GM18517 (cell line): Measurements from ENCODE around the gene GRHL1.
"Not testable (repeated sequence)": the region's sequence is repeated elsewhere in the genome, so short reads cannot be mapped to it uniquely, and the experiment has no call there.

Experiments used
- ATAC-seq: cut with Tn5 transposase; IDR thresholded peaks from one replicate; pipeline ENCODE4 v1.9.1; 2021; ENCODE audit warnings: mild to moderate bottlenecking, moderate library complexity; ENCODE audit not compliant: unreplicated experiment

GRHL1 gene

DNA sequence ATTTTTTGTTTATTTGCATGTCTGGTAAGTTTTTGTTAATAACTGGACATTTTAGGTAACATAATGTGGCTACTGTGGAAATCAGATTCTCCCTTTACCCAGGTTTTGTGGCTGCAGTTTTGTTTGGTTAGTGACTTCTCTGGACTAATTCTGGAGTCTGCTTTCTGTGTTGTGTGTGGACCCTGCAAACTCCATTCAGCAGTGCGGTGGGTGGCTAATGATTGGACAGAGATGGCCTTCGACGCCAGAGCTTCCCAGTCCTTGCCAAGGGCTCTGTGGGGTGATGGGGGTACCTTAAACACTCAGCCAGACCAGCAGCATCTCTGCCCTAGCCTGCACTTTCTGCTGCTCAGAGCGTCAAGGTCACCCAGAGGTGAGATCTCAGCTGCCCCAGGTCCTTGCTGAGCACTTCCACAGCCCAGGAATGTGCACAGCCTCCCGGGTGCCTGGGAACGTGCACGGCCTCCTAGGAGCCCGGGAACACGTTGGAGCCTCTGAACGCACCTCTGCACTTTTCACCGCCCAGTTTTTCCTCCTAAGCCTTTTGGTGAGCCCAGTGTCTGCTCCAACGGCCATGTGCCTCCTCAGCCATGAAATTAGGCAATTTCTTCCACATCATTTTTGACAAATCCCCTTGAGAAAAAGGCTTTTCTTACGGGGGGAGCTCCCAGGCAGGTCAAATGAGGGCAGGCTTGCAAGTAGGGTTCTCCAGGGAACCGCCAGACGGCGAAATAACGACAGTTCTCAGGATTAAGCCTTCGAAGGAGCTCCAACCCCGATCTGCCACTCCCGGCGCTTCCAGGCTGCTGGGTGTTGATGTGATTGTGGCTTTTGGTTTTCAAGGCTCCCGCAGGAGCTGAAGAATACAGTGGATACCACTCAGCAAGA is 56.7 kb downstream of the GRHL1 start:
- no peak for ATAC-seq

DNA sequence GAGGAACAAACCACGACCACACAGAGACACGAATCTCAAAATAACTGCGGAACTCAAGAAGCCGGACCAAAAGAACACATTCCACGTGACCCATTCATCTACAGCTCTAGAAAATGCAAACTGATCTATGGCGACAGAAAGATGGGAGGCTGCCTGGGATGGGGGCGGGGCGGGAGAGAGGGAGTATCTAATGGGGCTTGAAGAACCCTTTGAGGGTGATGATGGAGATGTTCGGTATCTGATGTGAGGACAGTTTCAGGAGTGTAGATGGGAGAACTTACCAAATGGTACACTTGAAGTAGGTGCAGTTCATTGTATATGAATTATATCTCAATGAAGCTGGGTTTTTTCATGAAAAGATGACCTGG is 57.3 kb downstream of the GRHL1 start:
- ATAC-seq, result no peak

DNA sequence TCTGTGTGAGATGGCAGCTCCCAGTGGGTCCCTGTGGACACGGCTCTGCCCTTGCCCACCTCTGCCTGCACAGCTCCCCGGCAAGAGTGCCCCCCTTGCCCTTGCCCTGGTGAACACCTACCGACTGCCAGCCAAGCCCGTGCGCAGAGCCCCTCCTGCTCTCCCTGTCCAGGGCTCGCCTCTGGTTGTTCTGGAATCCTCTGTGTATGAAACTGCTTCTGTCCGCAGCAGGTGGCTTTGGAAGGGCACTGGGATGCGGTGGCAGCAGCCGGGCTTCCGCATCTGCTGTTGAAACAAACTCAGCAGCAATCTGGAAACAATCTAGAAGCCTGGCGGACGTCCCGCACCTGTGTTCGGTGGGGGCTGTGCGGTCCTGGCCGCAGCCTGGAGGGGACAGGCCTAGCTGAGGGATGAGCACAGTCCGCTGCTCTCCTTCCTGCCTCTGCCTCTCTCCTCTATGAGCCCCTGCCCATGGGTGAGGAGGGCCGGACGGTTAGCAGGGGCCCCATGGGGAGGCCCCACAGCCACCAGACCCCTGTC is 57.8 kb downstream of the GRHL1 start:
- ATAC-seq, result no peak

DNA sequence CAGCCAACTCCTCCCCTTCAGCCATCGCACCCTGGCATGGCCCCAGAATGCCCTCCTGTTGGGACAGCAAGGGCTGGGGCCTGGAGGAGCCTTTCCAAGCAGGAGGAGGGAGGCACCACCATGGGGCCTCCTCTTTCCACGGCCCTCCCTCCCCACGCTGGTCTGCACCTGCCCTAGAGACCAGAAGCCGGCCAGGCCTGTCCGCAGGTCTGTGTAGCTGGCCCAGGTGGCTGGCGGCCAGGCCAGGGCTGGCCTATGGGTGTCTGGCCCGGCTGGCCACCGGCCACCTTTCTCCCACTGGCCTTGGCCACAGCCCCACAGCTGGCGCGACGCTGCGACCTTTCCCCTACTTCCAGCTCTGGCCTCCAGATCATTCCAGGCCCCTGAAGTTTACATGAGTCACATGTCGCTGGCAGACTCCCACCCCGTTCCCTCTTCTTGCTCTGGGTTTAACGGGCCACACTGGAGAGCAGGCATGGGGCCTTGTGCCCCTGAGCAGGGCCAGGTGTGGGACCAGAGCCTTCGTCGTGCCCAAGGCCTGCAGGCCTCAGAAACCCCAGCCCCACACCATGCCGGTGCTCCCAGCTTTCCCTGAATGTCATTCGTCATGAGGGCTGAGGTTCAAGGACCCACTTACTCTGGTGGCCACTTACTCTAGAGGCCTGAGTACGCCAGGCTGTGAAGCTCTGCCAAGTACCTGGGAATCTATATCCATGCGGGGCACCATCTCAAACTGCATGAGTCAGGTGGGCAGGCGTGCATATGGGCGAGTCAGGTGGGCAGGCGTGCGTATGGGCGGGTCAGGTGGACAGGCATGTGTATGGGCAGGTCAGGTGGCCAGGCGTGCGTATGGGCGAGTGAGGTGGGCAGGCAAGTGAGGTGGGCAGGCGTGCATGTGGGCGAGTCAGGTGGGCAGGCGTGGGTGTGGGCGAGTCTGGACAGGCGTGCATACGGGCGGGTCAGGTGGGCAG is 58.6 kb downstream of the GRHL1 start:
- ATAC-seq, result no peak

DNA sequence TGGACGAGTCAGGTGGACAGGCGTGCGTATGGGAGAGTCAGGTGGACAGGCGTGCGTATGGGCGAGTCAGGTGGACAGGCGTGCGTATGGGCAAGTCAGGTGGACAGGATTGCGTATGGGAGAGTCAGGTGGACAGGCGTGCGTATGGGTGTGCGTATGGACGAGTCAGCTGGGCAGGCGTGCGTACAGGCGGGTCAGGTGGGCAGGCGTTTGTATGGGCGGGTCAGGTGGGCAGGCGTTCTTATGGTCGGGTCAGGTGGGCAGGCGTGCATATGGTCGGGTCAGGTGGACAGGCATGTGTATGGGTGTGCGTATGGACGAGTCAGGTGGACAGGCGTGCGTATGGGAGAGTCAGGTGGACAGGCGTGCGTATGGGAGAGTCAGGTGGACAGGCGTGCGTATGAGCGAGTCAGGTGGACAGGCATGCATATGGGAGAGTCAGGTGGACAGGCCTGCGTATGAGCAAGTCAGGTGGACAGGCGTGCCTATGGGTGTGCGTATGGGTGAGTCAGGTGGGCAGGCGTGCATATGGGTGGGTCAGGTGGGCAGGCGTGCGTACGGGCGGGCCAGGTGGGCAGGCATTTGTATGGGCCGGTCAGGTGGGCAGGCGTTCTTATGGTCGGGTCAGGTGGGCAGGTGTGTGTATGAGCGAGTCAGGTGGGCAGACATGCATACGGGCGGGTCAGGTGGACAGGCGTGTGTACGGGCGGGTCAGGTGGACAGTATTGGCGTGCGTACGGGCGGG is 59.5 kb downstream of the GRHL1 start:
- not testable (repeated sequence) for ATAC-seq

DNA sequence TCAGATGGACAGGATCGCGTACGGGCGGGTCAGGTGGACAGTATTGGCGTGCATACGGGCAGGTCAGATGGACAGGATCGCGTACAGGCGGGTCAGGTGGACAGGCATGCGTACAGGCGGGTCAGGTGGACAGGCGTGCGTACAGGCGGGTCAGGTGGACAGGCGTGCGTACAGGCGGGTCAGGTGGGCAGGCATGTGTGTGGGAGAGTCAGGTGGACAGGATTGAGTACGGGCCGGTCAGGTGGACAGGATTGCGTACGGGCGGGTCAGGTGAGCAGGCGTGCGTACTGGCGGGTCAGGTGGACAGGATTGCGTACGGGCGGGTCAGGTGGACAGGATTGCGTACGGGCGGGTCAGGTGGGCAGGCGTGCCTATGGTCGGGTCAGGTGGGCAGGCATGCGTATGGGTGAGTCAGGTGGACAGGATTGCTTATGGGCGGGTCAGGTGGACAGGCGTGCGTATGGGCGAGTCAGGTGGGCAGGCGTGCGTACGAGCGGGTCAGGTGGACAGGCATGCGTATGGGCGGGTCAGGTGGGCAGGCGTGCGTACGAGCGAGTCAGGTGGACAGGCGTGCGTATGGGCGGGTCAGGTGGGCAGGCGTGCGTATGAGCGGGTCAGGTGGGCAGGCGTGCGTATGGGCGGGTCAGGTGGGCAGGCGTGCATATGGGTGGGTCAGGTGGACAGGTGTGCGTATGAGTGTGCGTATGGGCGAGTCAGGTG is 60.3 kb downstream of the GRHL1 start:
- ATAC-seq, result not testable (repeated sequence)

DNA sequence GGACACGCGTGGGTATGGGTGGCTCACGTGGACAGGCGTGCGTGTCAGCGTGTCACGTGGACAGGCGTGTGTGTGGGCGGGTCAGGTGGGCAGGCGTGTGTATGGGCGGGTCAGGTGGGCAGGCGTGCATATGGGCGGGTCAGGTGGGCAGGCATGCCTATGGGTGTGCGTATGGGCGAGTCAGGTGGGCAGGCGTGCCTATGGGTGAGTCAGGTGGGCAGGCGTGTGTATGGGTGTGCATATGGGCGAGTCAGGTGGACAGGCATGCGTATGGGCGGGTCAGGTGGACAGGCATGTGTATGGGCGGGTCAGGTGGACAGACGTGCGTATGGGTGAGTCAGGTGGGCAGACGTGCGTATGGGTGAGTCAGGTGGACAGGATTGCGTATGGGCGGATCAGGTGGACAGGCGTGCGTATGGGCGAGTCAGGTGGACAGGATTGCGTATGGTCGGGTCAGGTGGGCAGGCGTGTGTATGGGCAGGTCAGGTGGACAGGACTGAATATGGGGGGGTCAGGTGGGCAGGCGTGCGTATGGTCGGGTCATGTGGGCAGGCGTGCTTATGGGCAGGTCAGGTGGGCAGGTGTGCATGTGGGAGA is 61.0 kb downstream of the GRHL1 start:
- not testable (repeated sequence) for ATAC-seq

DNA sequence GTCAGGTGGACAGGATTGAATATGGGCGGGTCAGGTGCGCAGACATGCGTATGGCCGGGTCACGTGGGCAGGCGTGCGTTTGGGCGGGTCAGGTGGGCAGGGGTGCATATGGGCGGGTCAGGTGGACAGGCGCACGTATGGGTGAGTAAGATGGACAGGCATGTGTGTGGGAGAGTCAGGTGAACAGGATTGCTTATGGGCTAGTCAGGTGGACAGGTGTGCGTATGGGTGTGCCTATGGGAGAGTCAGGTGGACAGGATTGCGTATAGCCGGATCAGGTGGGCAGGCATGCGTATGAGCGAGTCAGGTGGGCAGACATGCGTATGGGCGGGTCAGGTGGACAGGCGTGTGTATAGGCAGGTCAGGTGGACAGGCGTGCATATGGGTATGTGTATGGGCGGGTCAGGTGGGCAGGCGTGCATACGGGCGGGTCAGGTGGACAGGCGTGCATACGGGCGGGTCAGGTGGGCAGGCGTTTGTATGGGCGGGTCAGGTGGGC is 61.5 kb downstream of the GRHL1 start:
- no peak for ATAC-seq

DNA sequence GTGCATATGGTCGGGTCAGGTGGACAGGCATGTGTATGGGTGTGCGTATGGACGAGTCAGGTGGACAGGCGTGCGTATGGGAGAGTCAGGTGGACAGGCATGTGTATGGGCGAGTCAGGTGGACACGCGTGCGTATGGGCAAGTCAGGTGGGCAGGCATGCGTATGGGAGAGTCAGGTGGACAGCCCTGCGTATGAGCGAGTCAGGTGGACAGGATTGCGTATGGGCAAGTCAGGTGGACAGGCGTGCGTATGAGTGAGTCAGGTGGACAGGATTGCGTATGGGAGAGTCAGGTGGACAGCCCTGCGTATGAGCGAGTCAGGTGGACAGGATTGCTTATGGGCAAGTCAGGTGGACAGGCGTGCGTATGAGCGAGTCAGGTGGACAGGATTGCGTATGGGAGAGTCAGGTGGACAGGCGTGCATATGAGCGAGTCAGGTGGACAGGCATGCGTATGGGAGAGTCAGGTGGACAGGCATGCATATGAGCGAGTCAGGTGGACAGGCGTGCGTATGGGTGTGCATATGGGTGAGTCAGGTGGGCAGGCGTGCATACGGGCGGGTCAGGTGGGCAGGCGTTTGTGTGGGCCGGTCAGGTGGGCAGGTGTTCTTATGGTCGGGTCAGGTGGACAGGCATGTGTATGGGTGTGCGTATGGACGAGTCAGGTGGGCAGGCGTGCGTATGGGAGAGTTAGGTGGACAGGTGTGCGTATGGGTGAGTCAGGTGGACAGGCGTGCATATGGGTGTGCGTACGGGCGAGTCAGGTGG is 62.3 kb downstream of the GRHL1 start:
- ATAC-seq, result not testable (repeated sequence)

DNA sequence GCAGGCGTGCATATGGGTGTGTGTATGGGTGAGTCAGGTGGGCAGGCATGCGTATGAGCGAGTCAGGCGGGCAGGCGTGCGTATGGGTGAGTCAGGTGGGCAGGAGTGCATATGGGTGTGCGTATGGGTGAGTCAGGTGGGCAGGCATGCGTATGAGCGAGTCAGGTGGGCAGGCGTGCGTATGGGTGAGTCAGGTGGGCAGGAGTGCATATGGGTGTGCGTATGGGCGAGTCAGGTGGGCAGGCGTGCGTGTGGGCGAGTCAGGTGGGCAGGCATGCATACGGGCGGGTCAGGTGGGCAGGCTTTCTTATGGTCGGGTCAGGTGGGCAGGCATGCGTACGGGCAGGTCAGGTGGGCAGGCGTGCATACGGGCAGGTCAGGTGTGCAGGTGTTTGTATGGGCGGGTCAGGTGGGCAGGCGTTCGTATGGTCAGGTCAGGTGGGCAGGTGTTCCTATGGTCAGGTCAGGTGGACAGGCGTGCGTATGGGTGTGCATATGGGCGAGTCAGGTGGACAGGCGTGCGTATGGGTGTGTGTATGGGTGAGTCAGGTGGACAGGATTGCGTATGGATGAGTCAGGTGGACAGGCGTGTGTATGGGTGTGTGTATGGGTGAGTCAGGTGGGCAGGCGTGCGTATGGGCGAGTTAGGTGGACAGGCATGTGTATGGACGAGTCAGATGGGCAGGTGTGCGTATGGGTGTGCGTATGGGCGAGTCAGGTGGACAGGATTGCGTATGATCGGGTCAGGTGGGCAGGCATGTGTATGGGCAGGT is 63.1 kb downstream of the GRHL1 start:
- no peak for ATAC-seq

DNA sequence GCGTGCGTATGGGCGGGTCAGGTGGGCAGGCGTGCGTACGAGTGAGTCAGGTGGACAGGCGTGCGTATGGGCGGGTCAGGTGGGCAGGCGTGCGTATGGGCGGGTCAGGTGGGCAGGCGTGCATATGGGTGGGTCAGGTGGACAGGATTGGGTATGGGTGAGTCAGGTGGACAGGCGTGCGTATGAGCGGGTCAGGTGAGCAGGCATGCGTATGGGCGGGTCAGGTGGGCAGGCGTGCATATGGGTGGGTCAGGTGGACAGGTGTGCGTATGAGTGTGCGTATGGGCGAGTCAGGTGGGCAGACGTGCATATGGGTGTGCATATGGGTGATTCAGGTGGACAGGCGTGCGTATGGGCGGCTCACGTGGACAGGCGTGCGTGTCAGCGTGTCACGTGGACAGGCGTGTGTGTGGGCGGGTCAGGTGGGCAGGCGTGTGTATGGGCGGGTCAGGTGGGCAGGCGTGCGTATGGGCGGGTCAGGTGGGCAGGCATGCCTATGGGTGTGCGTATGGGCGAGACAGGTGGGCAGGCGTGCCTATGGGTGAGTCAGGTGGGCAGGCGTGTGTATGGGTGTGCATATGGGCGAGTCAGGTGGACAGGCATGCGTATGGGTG is 64.0 kb downstream of the GRHL1 start:
- ATAC-seq, result not testable (repeated sequence)

DNA sequence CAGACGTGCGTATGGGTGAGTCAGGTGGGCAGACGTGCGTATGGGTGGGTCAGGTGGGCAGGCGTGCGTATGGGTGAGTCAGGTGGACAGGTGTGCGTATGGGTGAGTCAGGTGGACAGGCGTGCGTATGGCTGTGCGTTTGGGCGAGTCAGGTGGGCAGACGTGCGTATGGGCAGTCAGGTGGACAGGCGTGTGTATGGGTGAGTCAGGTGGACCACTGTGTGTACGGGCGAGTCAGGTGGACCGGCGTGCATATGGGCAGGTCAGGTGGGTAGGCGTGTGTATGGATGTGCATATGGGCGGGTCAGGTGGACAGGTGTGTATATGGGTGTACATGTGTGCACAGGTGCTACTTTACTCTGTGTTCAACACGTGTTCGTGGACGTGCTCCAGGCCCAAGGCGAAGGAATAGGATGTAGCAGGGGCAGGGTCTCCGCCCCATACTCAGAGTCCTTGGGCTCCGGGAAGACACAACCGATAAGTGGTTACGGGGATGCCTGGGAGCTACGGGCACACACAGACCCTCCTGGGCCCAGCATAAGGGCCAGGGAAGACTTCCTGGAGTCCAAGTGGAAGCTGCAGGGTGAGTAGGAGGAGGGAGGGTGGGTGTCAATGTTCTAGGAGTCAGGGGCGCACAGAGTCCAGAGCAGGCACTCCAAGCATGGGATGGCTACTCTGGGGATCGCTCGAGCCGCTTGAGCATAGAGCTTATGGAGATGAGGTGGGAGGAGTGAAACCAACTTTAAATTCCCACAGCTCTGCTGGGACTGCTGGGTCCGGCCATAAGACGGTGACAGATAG is 64.7 kb downstream of the GRHL1 start:
- no peak for ATAC-seq

DNA sequence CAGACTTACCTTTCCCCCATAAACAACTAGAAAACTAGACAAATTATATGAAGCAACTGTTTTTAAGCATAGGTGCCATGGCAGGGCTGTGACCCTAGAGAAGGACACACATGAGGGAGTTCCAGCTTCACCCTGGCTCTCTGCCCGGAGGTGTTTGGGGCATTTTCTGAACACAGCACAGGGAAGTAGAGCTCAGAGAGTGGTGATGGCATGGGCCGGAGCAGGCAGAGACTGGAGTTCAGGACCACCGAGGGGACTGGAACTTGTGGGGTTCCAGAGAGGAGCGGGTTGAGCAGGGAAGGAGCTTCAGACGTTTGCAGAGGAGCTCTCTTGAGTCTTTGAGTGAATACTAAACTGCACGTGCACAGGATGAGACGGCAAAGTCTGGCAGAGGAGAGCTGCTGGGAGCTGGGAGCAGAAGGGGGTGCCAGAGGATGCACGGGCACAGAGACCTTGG is 65.3 kb downstream of the GRHL1 start:
- ATAC-seq, result no peak

DNA sequence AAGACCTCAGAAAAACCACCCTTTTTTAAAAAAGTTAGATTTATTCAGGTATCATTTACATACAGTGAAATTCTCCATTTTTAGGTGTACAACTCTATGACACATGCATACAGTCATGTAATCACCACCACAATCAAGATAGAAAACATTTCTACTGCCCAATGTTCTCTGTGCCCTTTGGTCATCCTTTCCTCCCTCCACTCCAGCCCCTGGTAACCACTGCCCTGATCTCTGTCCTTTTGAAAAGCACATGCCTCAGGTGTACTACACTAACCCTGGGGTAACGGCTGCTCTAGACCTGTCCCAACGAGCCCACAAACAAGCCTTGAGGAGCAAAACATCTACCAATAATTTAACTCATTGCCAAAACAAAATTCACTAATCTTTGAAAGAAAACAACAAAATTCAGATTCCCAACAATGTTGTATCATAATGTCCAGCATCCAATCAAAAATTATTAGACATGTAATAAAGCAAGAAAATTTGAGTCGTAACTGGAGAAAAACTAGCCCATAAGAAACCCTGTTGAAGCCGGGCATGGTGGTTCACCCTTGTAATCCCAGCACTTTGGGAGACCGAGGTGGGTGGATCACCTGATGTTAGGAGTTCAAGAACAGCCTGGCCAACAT is 65.9 kb downstream of the GRHL1 start:
- no peak for ATAC-seq

DNA sequence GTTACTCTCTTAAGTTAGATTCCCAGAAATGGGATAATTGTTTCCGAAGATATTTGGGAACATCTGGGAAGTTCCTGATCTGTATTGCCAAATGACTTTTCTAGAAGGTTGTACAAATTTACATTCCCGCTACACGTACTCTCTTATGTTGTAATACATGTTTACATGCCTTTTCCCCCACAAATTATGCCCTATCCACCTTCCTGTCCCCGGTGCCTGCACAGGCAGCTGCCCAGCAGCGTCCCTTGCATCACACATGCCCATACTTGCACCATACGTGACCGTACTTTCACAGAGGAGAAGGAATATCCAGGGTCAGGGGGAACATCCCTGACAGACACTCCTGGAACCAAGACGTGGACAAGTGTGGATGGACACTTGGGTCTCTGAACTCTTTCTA is 67.7 kb downstream of the GRHL1 start:
- no peak for ATAC-seq
